ENCODE data around the gene STRADA. TPM values are rescaled to one million over a fixed set of nuclear protein-coding genes. Genes with fewer than 3 reads are reported as not detected.

Gene STRADA
- total and polyA plus RNA-seq, 9 of the 15 experiments (the other 6 are each of a cell fraction or from before 2014, with no cell fraction given) = 6.6 to 33.0 (median 20.5) TPM

- no peak for TF ChIP-seq ZNF23 (CRISPR knock-in tag; IDR thresholded peaks at IDR 0.05)
- TF ChIP-seq NFIC (IDR thresholded peaks at IDR 0.05) = peak; percentile 41; the same call in 1 of the 2 replicates
- peak; percentile 27; the same call in 1 of the 2 replicates for TF ChIP-seq TCF3 (CRISPR knock-in tag; IDR thresholded peaks at IDR 0.05)
- TF ChIP-seq NFXL1 (CRISPR knock-in tag; IDR thresholded peaks at IDR 0.05) = no peak
- no peak for TF ChIP-seq MIER1 (IDR thresholded peaks at IDR 0.05; ENCODE audit: low read depth)
- peak; percentile 61 to 92; a peak in 3 of 4 replicates for TF ChIP-seq TEAD1 (CRISPR knock-in tag; IDR thresholded peaks at IDR 0.05)
- no peak for TF ChIP-seq PTRF (tag; IDR thresholded peaks at IDR 0.05)
- peak; percentile 84 for TF ChIP-seq EGR1 (conservative IDR thresholded peaks at IDR 0.05)
- no peak for TF ChIP-seq ZNF311 (CRISPR knock-in tag; IDR thresholded peaks at IDR 0.05)
- no peak for TF ChIP-seq PCBP2 (IDR thresholded peaks at IDR 0.05; ENCODE audit: low read depth, low read length, poor library complexity, severe bottlenecking)
- peak; percentile 92 to 93 for TF ChIP-seq NRF1 (conservative IDR thresholded peaks at IDR 0.05 in 1 of 2, IDR thresholded peaks at IDR 0.05 in 1 of 2)
- TF ChIP-seq ZNF395 (CRISPR knock-in tag; IDR thresholded peaks at IDR 0.05) = peak; percentile 76; the same call in 1 of the 2 replicates
- no peak for TF ChIP-seq ZNF830 (CRISPR knock-in tag; IDR thresholded peaks at IDR 0.05)
- TF ChIP-seq NR1H2 (CRISPR knock-in tag; IDR thresholded peaks at IDR 0.05) = peak; percentile 77; the same call in 1 of the 2 replicates
- no peak for TF ChIP-seq ZNF197 (CRISPR knock-in tag; IDR thresholded peaks at IDR 0.05; ENCODE audit: low read depth)
- peak; percentile 22 to 76; a peak in 2 of 4 replicates for TF ChIP-seq TBL1XR1 (IDR thresholded peaks at IDR 0.05; ENCODE audit: low read length in 2 of 2)
- TF ChIP-seq RBM39 (optimal IDR thresholded peaks at IDR 0.05; ENCODE audit: low read depth, low read length) = no peak
- no peak for TF ChIP-seq BDP1 (IDR thresholded peaks at IDR 0.05; ENCODE audit: insufficient read depth, insufficient read length)
- no peak for TF ChIP-seq MITF (IDR thresholded peaks at IDR 0.05)
- peak; percentile 21 to 95; a peak in 3 of 4 replicates for TF ChIP-seq ARNT (IDR thresholded peaks at IDR 0.05)
- peak; percentile 83; the same call in 1 of the 2 replicates for TF ChIP-seq ZFP91 (CRISPR knock-in tag; IDR thresholded peaks at IDR 0.05)
- TF ChIP-seq ZFP36 (IDR thresholded peaks at IDR 0.05; ENCODE audit: low read depth, low read length, partially characterized antibody) = no peak
Measured at GRCh38 chr17:63773272-63774140, 31.9 kb upstream of the STRADA start, which contains the start of gene CCDC47 (continued).

Data from K562 (cell line).